IMR-90 (cell line): ENCODE results near the gene ROBO2. TPM values are rescaled to one million over a fixed set of nuclear protein-coding genes. Genes with fewer than 3 reads are reported as not detected.

Source experiments
- ATAC-seq: fragments of 200-7000 bp; cut with Tn5 transposase; 2 replicates; pipeline ENCODE4 v1.9.1; 2020; ENCODE audit warnings: low read depth, mild to moderate bottlenecking, moderate library complexity
- BruUV-seq: library from RNA; stranded (reverse); fragments of 400-500 nt; replicated peaks from 2 replicates; lab custom pipeline; 2021; lab: Mats Ljungman, UMichigan
- CTCF ChIA-PET: fragments of 300-600 bp; formaldehyde crosslinking; extraction: SDS; loops from one replicate; lab custom pipeline; 2021; ENCODE audit warnings: antibody characterized with exemption; lab: Yijun Ruan, JAX
- POLR2A ChIA-PET: fragments of 300-600 bp; sonication (Branson Sonifier 250); formaldehyde crosslinking; loops from one replicate; lab custom pipeline; 2022; ENCODE audit warnings: antibody characterized with exemption; ENCODE audit not compliant: unreplicated experiment; lab: Charles Lee
- DNase-seq: peaks from one replicate; pipeline ENCODE4 v3.0.0; 2013
- H2AFZ ChIP-seq: replicated peaks from 2 replicates; pipeline ENCODE3; 2013; ENCODE audit warnings: low read length, mild to moderate bottlenecking; ENCODE audit not compliant: poor library complexity
- H2AK5ac ChIP-seq: 2 replicates; pipeline ENCODE4 v1.6.1; 2013; ENCODE audit warnings: low read depth, low read length, inconsistent platforms
- H2AK9ac ChIP-seq: replicated peaks from 2 replicates; pipeline ENCODE3; 2013; ENCODE audit warnings: mild to moderate bottlenecking, low read depth, low read length, moderate library complexity; ENCODE audit not compliant: poor library complexity
- H2BK120ac ChIP-seq: 2 replicates; pipeline ENCODE4 v1.6.1; 2013; ENCODE audit warnings: low read depth, low read length, inconsistent platforms
- H2BK15ac ChIP-seq: 3 replicates; pipeline ENCODE4 v1.6.1; 2013; ENCODE audit warnings: low read depth, low read length, inconsistent platforms
- H2BK20ac ChIP-seq: 2 replicates; pipeline ENCODE4 v1.6.1; 2013; ENCODE audit warnings: low read depth, mild to moderate bottlenecking, inconsistent platforms, low read length, moderate library complexity
- H2BK5ac ChIP-seq: 2 replicates; pipeline ENCODE4 v1.6.1; 2013; ENCODE audit warnings: mild to moderate bottlenecking, low read depth, low read length, inconsistent platforms; ENCODE audit not compliant: poor library complexity, severe bottlenecking
- H3K14ac ChIP-seq: replicated peaks from 2 replicates; pipeline ENCODE4 v1.6.1; 2013; ENCODE audit warnings: low read depth, low read length, inconsistent platforms
- H3K18ac ChIP-seq: 2 replicates; pipeline ENCODE4 v1.6.1; 2013; ENCODE audit warnings: low read depth, low read length, control low read depth
- H3K23ac ChIP-seq: 2 replicates; pipeline ENCODE4 v1.6.1; 2013; ENCODE audit warnings: low read depth, low read length, inconsistent platforms
- H3K27ac ChIP-seq: 2 replicates; pipeline ENCODE4 v1.5.1; 2013; ENCODE audit warnings: mild to moderate bottlenecking, control low read depth, low read length; ENCODE audit not compliant: insufficient read depth
- H3K27me3 ChIP-seq: 2 replicates; pipeline ENCODE4 v1.6.1; 2013; ENCODE audit warnings: low read length; ENCODE audit not compliant: control insufficient read depth, insufficient read depth
- H3K36me3 ChIP-seq: 2 replicates; pipeline ENCODE4 v1.6.1; 2013; ENCODE audit warnings: low read length, mixed read lengths; ENCODE audit not compliant: control insufficient read depth, insufficient read depth
- H3K4ac ChIP-seq: 2 replicates; pipeline ENCODE4 v1.6.1; 2013; ENCODE audit warnings: low read depth, low read length, inconsistent platforms
- H3K4me1 ChIP-seq: 2 replicates; pipeline ENCODE4 v1.6.1; 2013; ENCODE audit warnings: low read length, mixed read lengths; ENCODE audit not compliant: control insufficient read depth, insufficient read depth
- H3K4me2 ChIP-seq: 2 replicates; pipeline ENCODE4 v1.6.1; 2013; ENCODE audit warnings: low read depth, mild to moderate bottlenecking, control low read depth, low read length, moderate library complexity
- H3K4me3 ChIP-seq: 2 replicates; pipeline ENCODE4 v1.5.1; 2013; ENCODE audit warnings: low read depth, mild to moderate bottlenecking, control low read depth, low read length, moderate library complexity; ENCODE audit not compliant: insufficient read depth
- H3K56ac ChIP-seq: 2 replicates; pipeline ENCODE4 v1.6.1; 2013; ENCODE audit warnings: low read length, inconsistent platforms; ENCODE audit not compliant: insufficient read depth; ENCODE audit errors: extremely low read depth
- H3K79me1 ChIP-seq, 2 experiments: 2 replicates each; pipeline ENCODE4 v1.6.1; 2013; ENCODE audit warnings: low read length in 2 of 2, inconsistent platforms in 1 of 2, low read depth in 1 of 2
- H3K9ac ChIP-seq: 2 replicates; pipeline ENCODE4 v1.6.1; 2013; ENCODE audit warnings: low read depth, low read length, control low read depth
- H3K9me1 ChIP-seq: 2 replicates; pipeline ENCODE4 v1.6.1; 2013; ENCODE audit warnings: low read length, inconsistent platforms; ENCODE audit not compliant: insufficient read depth
- H3K9me3 ChIP-seq: 2 replicates; pipeline ENCODE4 v1.6.1; 2013; ENCODE audit warnings: low read length; ENCODE audit not compliant: control insufficient read depth, insufficient read depth
- H4K20me1 ChIP-seq: 2 replicates; pipeline ENCODE4 v1.6.1; 2013; ENCODE audit warnings: low read length, inconsistent platforms; ENCODE audit not compliant: insufficient read depth
- H4K5ac ChIP-seq: 2 replicates; pipeline ENCODE4 v1.6.1; 2013; ENCODE audit warnings: mild to moderate bottlenecking, low read depth, low read length, control low read depth
- H4K8ac ChIP-seq, 2 experiments: 2 replicates each; pipeline ENCODE4 v1.6.1; 2013; ENCODE audit warnings: low read depth in 2 of 2, low read length in 2 of 2, control low read depth in 1 of 2, inconsistent platforms in 1 of 2
- H4K91ac ChIP-seq: 2 replicates; pipeline ENCODE4 v1.6.1; 2013; ENCODE audit warnings: low read depth, low read length, inconsistent platforms; ENCODE audit not compliant: insufficient read depth
- BHLHE40 ChIP-seq: fragments of 150-350 bp; IDR thresholded peaks from 2 replicates; pipeline ENCODE4 v1.6.1; 2016; ENCODE audit warnings: mild to moderate bottlenecking, low read depth, low read length
- NFE2L2 ChIP-seq: fragments of 150-350 bp; IDR thresholded peaks from 2 replicates; pipeline ENCODE4 v1.6.1; 2016; ENCODE audit warnings: low read depth, mild to moderate bottlenecking, low read length
- POLR2A ChIP-seq: IDR thresholded peaks from 2 replicates; pipeline ENCODE4 v1.6.1; 2012; ENCODE audit warnings: mild to moderate bottlenecking, low read depth, low read length
- RAD21 ChIP-seq: IDR thresholded peaks from 2 replicates; pipeline ENCODE4 v1.6.1; 2012; ENCODE audit warnings: low read length, improper control_type of control experiment
- WGBS, 2 experiments: methylation state at CpG; one replicate each; pipeline versions ENCODE4 v1.1.5 to v1.1.7; 2013; ENCODE audit warnings: missing lambda C conversion rate in 2 of 2; ENCODE audit not compliant: insufficient read length in 1 of 2; ENCODE audit errors: extremely low coverage in 2 of 2; 5-methylcytosine and 5-hydroxymethylcytosine counted together
- dilution Hi-C: fragments of 300-500 bp; cut with HindIII; formaldehyde crosslinking; loops from one replicate; pipeline ENCODE4 v1.14.3; 2018; ENCODE audit warnings: low sequenced_read_pairs; ENCODE audit not compliant: unreplicated experiment
- in situ Hi-C: fragments of 300-500 bp; cut with MboI; formaldehyde crosslinking; loops from 3 replicates; pipeline ENCODE4 v1.14.3; 2019; ENCODE audit warnings: low sequenced_read_pairs, inconsistent platforms, mixed read lengths
- intact Hi-C: fragments of 100-400 bp; cut with micrococcal nuclease; formaldehyde crosslinking; loops from 2 replicates; pipeline ENCODE4 v1.10.0; 2022
- polyA plus RNA-seq, 3 experiments: library from polyadenylated mRNA; depleted of rRNA; stranded (reverse); fragments of >200 nt; gene quantifications; 2 replicates each; pipeline ENCODE4 v1.2.3, GENCODE V29; 2012; ENCODE audit warnings: low replicate concordance in 1 of 3
- total RNA-seq: library from RNA; depleted of rRNA; stranded (reverse); fragments of >200 nt; gene quantifications from 2 replicates; pipeline ENCODE4 v1.2.3, GENCODE V29; 2012

The ROBO2 gene
- total and polyA plus RNA-seq, 2 of the 4 experiments (the other 2 are of a cell fraction), result 9.3 to 14.5 TPM

DNA sequence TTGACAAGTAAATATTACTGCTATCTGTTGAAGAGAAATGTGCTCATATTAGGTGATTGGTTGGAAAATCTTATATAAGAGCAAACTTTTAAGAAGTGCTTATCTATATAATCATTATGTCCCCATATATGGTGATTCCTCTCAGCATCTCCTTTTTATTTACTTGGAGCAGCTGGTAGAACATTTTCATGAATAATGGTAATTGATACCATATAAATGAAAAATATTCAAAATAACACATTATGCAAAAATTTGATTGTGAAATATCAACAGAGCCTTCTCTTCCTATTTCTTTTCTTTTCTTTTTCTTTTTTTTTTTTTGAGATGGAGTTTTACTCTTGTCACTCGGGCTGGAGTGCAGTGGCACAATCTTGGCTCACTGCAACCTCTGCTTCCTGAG is 56.2 kb downstream of the ROBO2 start:
- Histone ChIP-seq H2BK5ac (no peak overlapping the region), H3K4me3 (no peak overlapping the region), H3K4me2 (no peak overlapping the region), H3K36me3 (no peaks in the 10 kb centered on the region), H2BK120ac (no peak overlapping the region), H3K9me3 (no peaks in the 10 kb centered on the region), H3K18ac (no peak overlapping the region), H3K14ac (no peak overlapping the region), H3K23ac (no peak overlapping the region), H3K4me1 (no peaks in the 10 kb centered on the region), H2AFZ (no peak overlapping the region), H3K27ac (no peak overlapping the region), H3K79me1 (no peaks in the 10 kb centered on the region), H3K4ac (no peak overlapping the region), H4K5ac (no peak overlapping the region), H2BK15ac (no peak overlapping the region), H3K9ac (no peak overlapping the region), H4K8ac (no peak overlapping the region), H2AK9ac (no peak overlapping the region), H3K9me1 (no peaks in the 10 kb centered on the region), H4K20me1 (no peaks in the 10 kb centered on the region), H2BK20ac (no peak overlapping the region), H2AK5ac (no peak overlapping the region), H3K27me3 (no peaks in the 10 kb centered on the region), H3K56ac (no peak overlapping the region), H4K91ac (no peak overlapping the region)
- dilution Hi-C loops, result no loop called here
- BruUV-seq, result no TSS peak
- DNase-seq (no peak), ATAC-seq (no peak)
- in situ Hi-C loops, result no loop called here
- no CpG with 5 or more reads among the region's 1 CpG for WGBS, 2 experiments
- ChIA-PET CTCF (no interaction called here), POLR2A (no interaction called here)
- TF ChIP-seq POLR2A, result no peak
- no peak for TF ChIP-seq RAD21
- no peak for TF ChIP-seq NFE2L2
- TF ChIP-seq BHLHE40, result no peak
- intact Hi-C loops, result no loop called here
